Measurements from ENCODE around the gene CATSPER2. TPM values are rescaled to one million over a fixed set of nuclear protein-coding genes. Genes with fewer than 3 reads are reported as not detected.

CATSPER2 gene
- total and polyA plus RNA-seq, 2 of the 4 experiments (the other 2 are of a cell fraction), result 0.41 to 11.3 TPM

DNA sequence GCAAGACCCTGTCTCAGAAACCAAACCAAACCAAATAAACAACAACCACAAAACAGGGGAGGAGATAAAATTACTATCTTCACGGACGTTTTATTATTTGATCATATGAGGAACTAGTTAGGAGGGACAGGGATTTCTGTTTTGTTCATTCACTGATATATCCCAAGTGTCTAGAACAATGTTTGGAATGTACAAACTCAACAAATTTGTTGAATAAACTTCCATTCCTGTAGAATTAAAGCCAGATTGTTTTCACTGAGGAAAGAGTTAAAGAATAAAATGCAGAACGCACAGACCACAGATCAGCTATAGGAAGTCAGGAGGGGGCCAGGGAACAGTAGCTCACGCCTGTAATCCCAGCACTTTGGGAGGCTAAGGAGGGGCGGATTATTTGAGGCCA lies 23.5 kb downstream of the CATSPER2 start:
- Histone ChIP-seq H2AFZ (replicated peaks; ENCODE audit: low read length, poor library complexity) (no peak overlapping the region), H3K4ac (ENCODE audit: low read depth, low read length) (no peak overlapping the region), H3K9ac (ENCODE audit: low read depth, low read length) (no peak overlapping the region), H3K27ac (ENCODE audit: insufficient read depth, low read length) (no peak overlapping the region), H4K5ac (ENCODE audit: low read depth, low read length) (no peak overlapping the region), H3K23ac (ENCODE audit: low read depth, low read length) (no peak overlapping the region), H4K91ac (ENCODE audit: insufficient read depth, low read depth, low read length) (no peak overlapping the region), H3K9me1 (ENCODE audit: insufficient read depth, low read length) (no peaks in the 10 kb centered on the region), H2AK9ac (replicated peaks; ENCODE audit: low read depth, low read length, poor library complexity) (no peak overlapping the region), H2BK15ac (ENCODE audit: low read depth, low read length) (no peak overlapping the region), H3K56ac (ENCODE audit: extremely low read depth, insufficient read depth, low read length) (no peak overlapping the region), H3K18ac (ENCODE audit: low read depth, low read length) (no peak overlapping the region), H3K4me2 (ENCODE audit: low read depth, low read length) (no peak overlapping the region), H3K14ac (replicated peaks; ENCODE audit: low read depth, low read length) (no peak overlapping the region), H3K36me3 (ENCODE audit: control insufficient read depth, insufficient read depth, low read length) (no peaks in the 10 kb centered on the region), H3K9me3 (ENCODE audit: control insufficient read depth, insufficient read depth, low read length) (no peaks in the 10 kb centered on the region), H2AK5ac (ENCODE audit: low read depth, low read length) (no peak overlapping the region), H3K27me3 (ENCODE audit: control insufficient read depth, insufficient read depth, low read length) (peaks cover 4% of the 10 kb centered on the region), H3K4me3 (ENCODE audit: insufficient read depth, low read depth, low read length) (no peak overlapping the region), H4K20me1 (ENCODE audit: insufficient read depth, low read length) (no peaks in the 10 kb centered on the region), H2BK20ac (ENCODE audit: low read depth, low read length) (no peak overlapping the region), H3K79me1 (ENCODE audit: low read depth in 1 of 2, low read length in 2 of 2) (no peaks in the 10 kb centered on the region), H4K8ac (ENCODE audit: low read depth in 2 of 2, low read length in 2 of 2) (no peak overlapping the region), H3K4me1 (ENCODE audit: control insufficient read depth, insufficient read depth, low read length) (no peaks in the 10 kb centered on the region), H2BK120ac (ENCODE audit: low read depth, low read length) (no peak overlapping the region), H2BK5ac (ENCODE audit: low read depth, low read length, poor library complexity, severe bottlenecking) (no peak overlapping the region)
- WGBS, 2 experiments (ENCODE audit: extremely low coverage in 2 of 2, insufficient read length in 1 of 2), result no CpG with 5 or more reads among the region's 5 CpGs
- in situ Hi-C loops (cut with MboI; ENCODE audit: low sequenced_read_pairs) (no loop called here), intact Hi-C loops (cut with micrococcal nuclease) (no loop called here), dilution Hi-C loops (cut with HindIII; ENCODE audit: low sequenced_read_pairs, unreplicated experiment) (no loop called here)
- DNase-seq (no peak), ATAC-seq (ENCODE audit: low read depth) (peak; percentile 84)
- CTCF ChIA-PET, result no interaction called here
- POLR2A ChIA-PET (ENCODE audit: unreplicated experiment), result no interaction called here
- no peak for TF ChIP-seq RAD21 (IDR thresholded peaks at IDR 0.05; ENCODE audit: low read length)
- TF ChIP-seq, protein P1, sequence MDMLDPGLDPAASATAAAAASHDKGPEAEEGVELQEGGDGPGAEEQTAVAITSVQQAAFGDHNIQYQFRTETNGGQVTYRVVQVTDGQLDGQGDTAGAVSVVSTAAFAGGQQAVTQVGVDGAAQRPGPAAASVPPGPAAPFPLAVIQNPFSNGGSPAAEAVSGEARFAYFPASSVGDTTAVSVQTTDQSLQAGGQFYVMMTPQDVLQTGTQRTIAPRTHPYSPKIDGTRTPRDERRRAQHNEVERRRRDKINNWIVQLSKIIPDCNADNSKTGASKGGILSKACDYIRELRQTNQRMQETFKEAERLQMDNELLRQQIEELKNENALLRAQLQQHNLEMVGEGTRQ (IDR thresholded peaks at IDR 0.05; ENCODE audit: low read depth, low read length), result no peak
- TF ChIP-seq POLR2A (IDR thresholded peaks at IDR 0.05; ENCODE audit: low read depth, low read length), result no peak
- no peak for TF ChIP-seq CHD1 (IDR thresholded peaks at IDR 0.05; ENCODE audit: low read depth, low read length)
- no peak for TF ChIP-seq SMC3 (IDR thresholded peaks at IDR 0.05; ENCODE audit: low read depth, low read length)
- no peak for TF ChIP-seq RCOR1 (IDR thresholded peaks at IDR 0.05; ENCODE audit: insufficient replicate concordance, low read length)
- TF ChIP-seq, protein P2, sequence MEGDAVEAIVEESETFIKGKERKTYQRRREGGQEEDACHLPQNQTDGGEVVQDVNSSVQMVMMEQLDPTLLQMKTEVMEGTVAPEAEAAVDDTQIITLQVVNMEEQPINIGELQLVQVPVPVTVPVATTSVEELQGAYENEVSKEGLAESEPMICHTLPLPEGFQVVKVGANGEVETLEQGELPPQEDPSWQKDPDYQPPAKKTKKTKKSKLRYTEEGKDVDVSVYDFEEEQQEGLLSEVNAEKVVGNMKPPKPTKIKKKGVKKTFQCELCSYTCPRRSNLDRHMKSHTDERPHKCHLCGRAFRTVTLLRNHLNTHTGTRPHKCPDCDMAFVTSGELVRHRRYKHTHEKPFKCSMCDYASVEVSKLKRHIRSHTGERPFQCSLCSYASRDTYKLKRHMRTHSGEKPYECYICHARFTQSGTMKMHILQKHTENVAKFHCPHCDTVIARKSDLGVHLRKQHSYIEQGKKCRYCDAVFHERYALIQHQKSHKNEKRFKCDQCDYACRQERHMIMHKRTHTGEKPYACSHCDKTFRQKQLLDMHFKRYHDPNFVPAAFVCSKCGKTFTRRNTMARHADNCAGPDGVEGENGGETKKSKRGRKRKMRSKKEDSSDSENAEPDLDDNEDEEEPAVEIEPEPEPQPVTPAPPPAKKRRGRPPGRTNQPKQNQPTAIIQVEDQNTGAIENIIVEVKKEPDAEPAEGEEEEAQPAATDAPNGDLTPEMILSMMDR (conservative IDR thresholded peaks at IDR 0.05; ENCODE audit: low read depth, low read length), result no peak
- BruUV-seq (replicated peaks), result no TSS peak
